NCI-H128 (cell line): ENCODE data around the gene ASXL3.

Source experiments
- DNase-seq: peaks from one replicate; lab custom pipeline; 2025; ENCODE audit not compliant: unreplicated experiment; lab: John Stamatoyannopoulos, UW

ASXL3 gene

GRCh38 chr18:33581856-33582255, 3.8 kb downstream of the ASXL3 start:
- no peak for DNase-seq

- DNase-seq, result no peak
These were observed 5.9 kb downstream of the ASXL3 start for GRCh38 chr18:33583901-33584300.

- peak; percentile 65 for DNase-seq
These were observed 6.8 kb downstream of the ASXL3 start for GRCh38 chr18:33584548-33585430.

- no peak for DNase-seq
These were observed 7.4 kb downstream of the ASXL3 start for GRCh38 chr18:33585431-33585775.

- no peak for DNase-seq
These were observed 10.3 kb downstream of the ASXL3 start for GRCh38 chr18:33588361-33588760.

GRCh38 chr18:33593261-33593660, 15.2 kb downstream of the ASXL3 start:
- DNase-seq, result no peak

- no peak for DNase-seq
These were observed 16.8 kb downstream of the ASXL3 start for GRCh38 chr18:33594799-33595198.

- DNase-seq, result no peak
These were observed 18.3 kb downstream of the ASXL3 start for GRCh38 chr18:33596178-33596854.

- DNase-seq, result no peak
These were observed 22.8 kb downstream of the ASXL3 start for GRCh38 chr18:33600846-33601245.

GRCh38 chr18:33603454-33603853, 25.4 kb downstream of the ASXL3 start:
- DNase-seq, result no peak

GRCh38 chr18:33605250-33605649, 27.2 kb downstream of the ASXL3 start:
- no peak for DNase-seq

GRCh38 chr18:33606621-33607020, 28.6 kb downstream of the ASXL3 start:
- no peak for DNase-seq

- no peak for DNase-seq
These were observed 33.6 kb downstream of the ASXL3 start for GRCh38 chr18:33611525-33612135.

GRCh38 chr18:33612632-33613031, 34.6 kb downstream of the ASXL3 start:
- DNase-seq, result no peak

GRCh38 chr18:33616556-33616955, 38.5 kb downstream of the ASXL3 start:
- no peak for DNase-seq

GRCh38 chr18:33627114-33627513, 49.1 kb downstream of the ASXL3 start:
- DNase-seq, result no peak

- no peak for DNase-seq
These were observed 52.5 kb downstream of the ASXL3 start for GRCh38 chr18:33630476-33630875.

- no peak for DNase-seq
These were observed 63.1 kb downstream of the ASXL3 start for GRCh38 chr18:33641141-33641540.

- no peak for DNase-seq
These were observed 66.5 kb downstream of the ASXL3 start for GRCh38 chr18:33644494-33644893.

GRCh38 chr18:33647365-33647764, 69.3 kb downstream of the ASXL3 start:
- no peak for DNase-seq

GRCh38 chr18:33652635-33653034, 74.6 kb downstream of the ASXL3 start:
- DNase-seq, result no peak

GRCh38 chr18:33653231-33653630, 75.2 kb downstream of the ASXL3 start:
- no peak for DNase-seq
